GM12878 (cell line): ENCODE data around the gene BUD23. TPM values are rescaled to one million over a fixed set of nuclear protein-coding genes. Genes with fewer than 3 reads are reported as not detected.

Source experiments
- ASH2L ChIP-seq: fragments of 300-600, 200-600 bp; sonication (generic); IDR thresholded peaks from 2 replicates; pipeline ENCODE4 v1.6.1; 2017; ENCODE audit warnings: low read depth, mild to moderate bottlenecking, borderline replicate concordance
- MYB ChIP-seq: fragments of 150-350 bp; IDR thresholded peaks from 2 replicates; pipeline ENCODE4 v1.6.1; 2014; ENCODE audit warnings: mild to moderate bottlenecking, low read depth, low read length, borderline replicate concordance
- RB1 ChIP-seq: fragments of 450-650 bp; formaldehyde crosslinking; IDR thresholded peaks from 2 replicates; pipeline ENCODE4 v1.6.1; 2017; ENCODE audit warnings: mild to moderate bottlenecking, borderline replicate concordance
- SMAD5 ChIP-seq: IDR thresholded peaks from 2 replicates; pipeline ENCODE4 v1.6.1; 2016; ENCODE audit warnings: antibody characterized with exemption, low read depth
- polyA plus RNA-seq, 11 experiments: library from polyadenylated mRNA; depleted of rRNA in 4 of 11; unstranded in 6 of 11; stranded (reverse) in 5 of 11; fragments of >200 nt; fragmentation: Nextera tagmentation in 4 of 11; fragmentation: Illumina TruSeq in 1 of 11; extraction: Ambion mirVana in 4 of 11; extraction: Trizol in 1 of 11; gene quantifications; 1 replicate in 1 of 11; 2 replicates in 10 of 11; pipeline versions ENCODE4 v1.2.1 to v1.2.3, GENCODE V29; 2011 to 2016; ENCODE audit warnings: inconsistent platforms in 2 of 11, missing spikeins in 2 of 11, low read depth in 1 of 11
- total RNA-seq, 4 experiments: library from RNA; depleted of rRNA in 3 of 4; stranded (reverse); fragments of >200 nt in 3 of 4; fragmentation: Illumina TruSeq in 1 of 4; extraction: Trizol in 1 of 4; gene quantifications; 2 replicates each; pipeline versions ENCODE4 v1.2.1 to v1.2.3, GENCODE V29; 2013 to 2021
- TF ChIP-seq, protein P1 (sequence below): fragments of 450-650 bp; conservative IDR thresholded peaks from 2 replicates; pipeline ENCODE4 v1.6.1; 2017; ENCODE audit warnings: mild to moderate bottlenecking, moderate library complexity
- TF ChIP-seq, protein P2 (sequence below): IDR thresholded peaks from 2 replicates; pipeline ENCODE4 v1.6.1; 2012; ENCODE audit warnings: low read depth, low read length, improper control_type of control experiment
- TF ChIP-seq, protein P3 (sequence below): IDR thresholded peaks from 2 replicates; pipeline ENCODE4 v1.6.1; 2012; ENCODE audit warnings: improper control_type of control experiment, low read depth, low read length; ENCODE audit not compliant: insufficient replicate concordance
- TF ChIP-seq, protein P4 (sequence below): IDR thresholded peaks from 2 replicates; pipeline ENCODE4 v1.6.1; 2012; ENCODE audit warnings: low read depth, low read length, improper control_type of control experiment

Gene BUD23
- total and polyA plus RNA-seq, 10 of the 15 experiments (the other 5 are each of a cell fraction or from before 2014, with no cell fraction given): 36.4 to 138 (median 99.5) TPM

DNA sequence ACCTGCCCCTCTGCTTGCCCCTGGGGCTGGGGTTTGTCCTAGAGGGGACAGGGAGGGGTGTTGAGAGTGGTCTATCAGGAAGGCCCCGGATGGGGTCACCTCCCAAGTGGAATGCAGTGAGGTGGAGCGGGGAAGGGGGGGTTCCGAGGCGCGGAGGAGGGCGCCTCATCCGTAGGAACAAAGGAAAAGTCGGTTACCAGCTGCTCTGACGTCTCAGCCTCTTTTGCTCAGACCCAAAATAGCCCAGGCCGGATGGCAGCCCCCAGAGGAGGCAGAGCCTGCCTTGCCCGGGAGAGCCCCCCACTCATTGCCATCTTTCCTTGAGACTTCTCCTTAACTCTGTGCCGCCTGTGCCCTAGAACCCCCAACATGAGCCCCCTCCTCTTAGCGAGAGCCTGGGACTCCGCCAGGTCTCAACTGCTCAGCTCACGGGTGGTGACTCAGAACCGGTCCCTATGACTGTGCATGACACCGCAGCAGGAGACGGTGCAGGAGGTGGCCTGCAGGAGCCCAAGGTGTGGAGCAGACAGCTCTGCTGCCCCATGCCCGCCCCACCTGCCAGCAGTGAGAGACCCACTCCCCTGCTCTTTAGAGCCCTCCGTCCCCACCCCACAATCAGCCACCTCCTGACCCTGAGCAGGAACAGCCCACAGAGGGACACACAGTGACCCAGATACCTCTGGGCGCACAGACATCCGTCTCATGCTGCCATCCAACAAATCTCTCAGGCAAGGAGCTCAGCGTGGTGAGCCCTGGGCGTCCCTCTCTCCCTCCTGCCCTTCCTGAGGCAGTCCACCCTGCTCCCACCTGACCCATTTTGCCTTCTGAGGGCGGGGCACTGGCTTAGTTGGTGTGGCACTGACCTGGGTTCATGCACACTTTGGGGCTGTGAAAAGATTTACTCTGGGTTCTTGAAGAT, 23.0 kb downstream of the BUD23 start (continued):
- TF ChIP-seq, protein P1, sequence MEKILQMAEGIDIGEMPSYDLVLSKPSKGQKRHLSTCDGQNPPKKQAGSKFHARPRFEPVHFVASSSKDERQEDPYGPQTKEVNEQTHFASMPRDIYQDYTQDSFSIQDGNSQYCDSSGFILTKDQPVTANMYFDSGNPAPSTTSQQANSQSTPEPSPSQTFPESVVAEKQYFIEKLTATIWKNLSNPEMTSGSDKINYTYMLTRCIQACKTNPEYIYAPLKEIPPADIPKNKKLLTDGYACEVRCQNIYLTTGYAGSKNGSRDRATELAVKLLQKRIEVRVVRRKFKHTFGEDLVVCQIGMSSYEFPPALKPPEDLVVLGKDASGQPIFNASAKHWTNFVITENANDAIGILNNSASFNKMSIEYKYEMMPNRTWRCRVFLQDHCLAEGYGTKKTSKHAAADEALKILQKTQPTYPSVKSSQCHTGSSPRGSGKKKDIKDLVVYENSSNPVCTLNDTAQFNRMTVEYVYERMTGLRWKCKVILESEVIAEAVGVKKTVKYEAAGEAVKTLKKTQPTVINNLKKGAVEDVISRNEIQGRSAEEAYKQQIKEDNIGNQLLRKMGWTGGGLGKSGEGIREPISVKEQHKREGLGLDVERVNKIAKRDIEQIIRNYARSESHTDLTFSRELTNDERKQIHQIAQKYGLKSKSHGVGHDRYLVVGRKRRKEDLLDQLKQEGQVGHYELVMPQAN: no peak
- no peak for TF ChIP-seq ASH2L
- TF ChIP-seq, protein P2, sequence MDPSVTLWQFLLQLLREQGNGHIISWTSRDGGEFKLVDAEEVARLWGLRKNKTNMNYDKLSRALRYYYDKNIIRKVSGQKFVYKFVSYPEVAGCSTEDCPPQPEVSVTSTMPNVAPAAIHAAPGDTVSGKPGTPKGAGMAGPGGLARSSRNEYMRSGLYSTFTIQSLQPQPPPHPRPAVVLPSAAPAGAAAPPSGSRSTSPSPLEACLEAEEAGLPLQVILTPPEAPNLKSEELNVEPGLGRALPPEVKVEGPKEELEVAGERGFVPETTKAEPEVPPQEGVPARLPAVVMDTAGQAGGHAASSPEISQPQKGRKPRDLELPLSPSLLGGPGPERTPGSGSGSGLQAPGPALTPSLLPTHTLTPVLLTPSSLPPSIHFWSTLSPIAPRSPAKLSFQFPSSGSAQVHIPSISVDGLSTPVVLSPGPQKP: no peak
- TF ChIP-seq, protein P3, sequence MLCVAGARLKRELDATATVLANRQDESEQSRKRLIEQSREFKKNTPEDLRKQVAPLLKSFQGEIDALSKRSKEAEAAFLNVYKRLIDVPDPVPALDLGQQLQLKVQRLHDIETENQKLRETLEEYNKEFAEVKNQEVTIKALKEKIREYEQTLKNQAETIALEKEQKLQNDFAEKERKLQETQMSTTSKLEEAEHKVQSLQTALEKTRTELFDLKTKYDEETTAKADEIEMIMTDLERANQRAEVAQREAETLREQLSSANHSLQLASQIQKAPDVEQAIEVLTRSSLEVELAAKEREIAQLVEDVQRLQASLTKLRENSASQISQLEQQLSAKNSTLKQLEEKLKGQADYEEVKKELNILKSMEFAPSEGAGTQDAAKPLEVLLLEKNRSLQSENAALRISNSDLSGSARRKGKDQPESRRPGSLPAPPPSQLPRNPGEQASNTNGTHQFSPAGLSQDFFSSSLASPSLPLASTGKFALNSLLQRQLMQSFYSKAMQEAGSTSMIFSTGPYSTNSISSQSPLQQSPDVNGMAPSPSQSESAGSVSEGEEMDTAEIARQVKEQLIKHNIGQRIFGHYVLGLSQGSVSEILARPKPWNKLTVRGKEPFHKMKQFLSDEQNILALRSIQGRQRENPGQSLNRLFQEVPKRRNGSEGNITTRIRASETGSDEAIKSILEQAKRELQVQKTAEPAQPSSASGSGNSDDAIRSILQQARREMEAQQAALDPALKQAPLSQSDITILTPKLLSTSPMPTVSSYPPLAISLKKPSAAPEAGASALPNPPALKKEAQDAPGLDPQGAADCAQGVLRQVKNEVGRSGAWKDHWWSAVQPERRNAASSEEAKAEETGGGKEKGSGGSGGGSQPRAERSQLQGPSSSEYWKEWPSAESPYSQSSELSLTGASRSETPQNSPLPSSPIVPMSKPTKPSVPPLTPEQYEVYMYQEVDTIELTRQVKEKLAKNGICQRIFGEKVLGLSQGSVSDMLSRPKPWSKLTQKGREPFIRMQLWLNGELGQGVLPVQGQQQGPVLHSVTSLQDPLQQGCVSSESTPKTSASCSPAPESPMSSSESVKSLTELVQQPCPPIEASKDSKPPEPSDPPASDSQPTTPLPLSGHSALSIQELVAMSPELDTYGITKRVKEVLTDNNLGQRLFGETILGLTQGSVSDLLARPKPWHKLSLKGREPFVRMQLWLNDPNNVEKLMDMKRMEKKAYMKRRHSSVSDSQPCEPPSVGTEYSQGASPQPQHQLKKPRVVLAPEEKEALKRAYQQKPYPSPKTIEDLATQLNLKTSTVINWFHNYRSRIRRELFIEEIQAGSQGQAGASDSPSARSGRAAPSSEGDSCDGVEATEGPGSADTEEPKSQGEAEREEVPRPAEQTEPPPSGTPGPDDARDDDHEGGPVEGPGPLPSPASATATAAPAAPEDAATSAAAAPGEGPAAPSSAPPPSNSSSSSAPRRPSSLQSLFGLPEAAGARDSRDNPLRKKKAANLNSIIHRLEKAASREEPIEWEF: no peak
- TF ChIP-seq RB1: no peak
- TF ChIP-seq MYB: no peak
- TF ChIP-seq SMAD5: no peak
- TF ChIP-seq, protein P4, sequence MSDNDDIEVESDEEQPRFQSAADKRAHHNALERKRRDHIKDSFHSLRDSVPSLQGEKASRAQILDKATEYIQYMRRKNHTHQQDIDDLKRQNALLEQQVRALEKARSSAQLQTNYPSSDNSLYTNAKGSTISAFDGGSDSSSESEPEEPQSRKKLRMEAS: no peak
